Transverse colon (tissue), 4 donors: Measurements from ENCODE around the gene ONECUT1. TPM values are rescaled to one million over a fixed set of nuclear protein-coding genes. Genes with fewer than 3 reads are reported as not detected.
"Not testable (repeated sequence)": the region's sequence is repeated elsewhere in the genome, so short reads cannot be mapped to it uniquely, and the experiment has no call there.

Experiments
- DNase-seq: peaks from one replicate; pipeline ENCODE4 v3.0.0-alpha.2; 2019
- H3K27ac ChIP-seq, 4 donors: fragments of 200-600 bp; sonication (generic); 2 replicates each; pipeline ENCODE4 v1.5.1; 2016 to 2018; ENCODE audit warnings: inconsistent platforms in 4 of 4
- H3K27me3 ChIP-seq: fragments of 200-600 bp; sonication (generic); 2 replicates; pipeline ENCODE4 v1.5.1; 2017; ENCODE audit warnings: inconsistent platforms
- H3K36me3 ChIP-seq, 4 donors: fragments of 200-600 bp; sonication (generic); 2 replicates each; pipeline ENCODE4 v1.5.1; 2017 to 2019; ENCODE audit warnings: inconsistent platforms in 4 of 4
- H3K4me1 ChIP-seq, 4 donors: fragments of 200-600 bp; sonication (generic); 2 replicates each; pipeline ENCODE4 v1.5.1; 2017 to 2020; ENCODE audit warnings: inconsistent platforms in 4 of 4
- H3K4me3 ChIP-seq, 4 donors: fragments of 200-600 bp; sonication (generic); 1 replicate in 1 of 4; 2 replicates in 3 of 4; pipeline versions ENCODE4 v1.5.1 to v1.6.1; 2017 to 2019; ENCODE audit warnings: inconsistent platforms in 4 of 4
- H3K9me3 ChIP-seq, 2 donors: fragments of 200-600 bp; sonication (generic); 2 replicates each; pipeline ENCODE4 v1.5.1; 2017 to 2019; ENCODE audit warnings: inconsistent platforms in 2 of 2
- EP300 ChIP-seq: sonication (generic); formaldehyde crosslinking; IDR thresholded peaks from one replicate; pipeline ENCODE4 v1.6.1; 2017; ENCODE audit warnings: antibody characterized with exemption, low read depth
- POLR2A ChIP-seq: fragments of 450-650 bp; IDR thresholded peaks from one replicate; pipeline ENCODE4 v1.6.1; 2016; ENCODE audit warnings: antibody characterized with exemption, mild to moderate bottlenecking, moderate library complexity
- POLR2AphosphoS5 ChIP-seq, 3 donors: sonication (generic); formaldehyde crosslinking; IDR thresholded peaks; one replicate each; pipeline ENCODE4 v1.6.1; 2016; ENCODE audit warnings: antibody characterized with exemption in 3 of 3
- WGBS, 2 donors: methylation state at CpG; one replicate each; pipeline ENCODE4 v1.1.5; 2018; ENCODE audit warnings: low coverage in 1 of 2; 5-methylcytosine and 5-hydroxymethylcytosine counted together
- in situ Hi-C, 4 donors: fragments of 200-750 bp; cut with MboI; loops; one replicate each; pipeline versions ENCODE4 v1.15.0 to v1.15.1; 2017; ENCODE audit warnings: low sequenced_read_pairs in 3 of 4, low pct_ligation_motif_present in 1 of 4, low pct_unique_long_range_greater_than_20kb in 1 of 4
- intact Hi-C: fragments of 100-400 bp; cut with DNase I; formaldehyde crosslinking; loops from one replicate; pipeline ENCODE4 v1.15.1; 2023; ENCODE audit warnings: low total_unique reads
- total RNA-seq, 4 donors: library from RNA; depleted of rRNA; stranded (reverse); fragments of >200 nt; gene quantifications; one replicate each; pipeline ENCODE4 v1.1.0, GENCODE V29; 2016
- TF ChIP-seq, protein P1 (sequence below), 5 experiments: fragments of 200-600 bp in 3 of 5; fragments of 450-650 bp in 2 of 5; sonication (generic) in 3 of 5; IDR thresholded peaks; 1 replicate in 2 of 5; 2 replicates in 3 of 5; pipeline ENCODE4 v1.5.1; 2016 to 2017; ENCODE audit warnings: antibody characterized with exemption in 5 of 5, inconsistent platforms in 3 of 5, mild to moderate bottlenecking in 2 of 5, moderate library complexity in 1 of 5

Gene ONECUT1
- total RNA-seq, 4 donors from 2014 or later = 0.64 TPM; not detected in 3

DNA sequence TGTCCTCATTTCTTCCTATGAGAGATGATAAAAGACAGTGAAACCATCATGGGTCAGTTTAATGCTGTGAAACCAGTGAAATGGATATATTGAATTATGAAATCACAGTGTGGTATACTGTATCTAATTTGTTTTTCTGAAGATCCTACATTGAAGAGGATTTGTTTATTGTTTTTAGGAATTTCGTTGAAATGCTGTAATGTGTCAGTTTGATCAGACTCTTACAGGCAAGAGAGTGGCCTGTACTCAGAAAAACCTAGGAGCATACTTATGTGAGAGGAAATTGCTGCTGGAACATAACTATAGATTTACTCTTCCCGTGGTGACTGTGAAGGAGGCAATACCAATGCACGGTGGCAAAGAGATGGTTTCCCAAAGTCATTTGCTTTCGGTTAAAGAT lies 29.1 kb upstream of the ONECUT1 start:
- intact Hi-C loops = no loop called here
- Histone ChIP-seq H3K4me3 (no peak overlapping the region), H3K36me3 (no peaks in the 10 kb centered on the region), H3K27ac (no peak overlapping the region), H3K9me3 (no peaks in the 10 kb centered on the region), H3K4me1 (no peaks in the 10 kb centered on the region), H3K27me3 (peaks cover 26% of the 10 kb centered on the region)
- TF ChIP-seq POLR2AphosphoS5 (IDR thresholded peaks at IDR 0.05) (no peak), EP300 (no peak), POLR2A (no peak)
- TF ChIP-seq, protein P1, sequence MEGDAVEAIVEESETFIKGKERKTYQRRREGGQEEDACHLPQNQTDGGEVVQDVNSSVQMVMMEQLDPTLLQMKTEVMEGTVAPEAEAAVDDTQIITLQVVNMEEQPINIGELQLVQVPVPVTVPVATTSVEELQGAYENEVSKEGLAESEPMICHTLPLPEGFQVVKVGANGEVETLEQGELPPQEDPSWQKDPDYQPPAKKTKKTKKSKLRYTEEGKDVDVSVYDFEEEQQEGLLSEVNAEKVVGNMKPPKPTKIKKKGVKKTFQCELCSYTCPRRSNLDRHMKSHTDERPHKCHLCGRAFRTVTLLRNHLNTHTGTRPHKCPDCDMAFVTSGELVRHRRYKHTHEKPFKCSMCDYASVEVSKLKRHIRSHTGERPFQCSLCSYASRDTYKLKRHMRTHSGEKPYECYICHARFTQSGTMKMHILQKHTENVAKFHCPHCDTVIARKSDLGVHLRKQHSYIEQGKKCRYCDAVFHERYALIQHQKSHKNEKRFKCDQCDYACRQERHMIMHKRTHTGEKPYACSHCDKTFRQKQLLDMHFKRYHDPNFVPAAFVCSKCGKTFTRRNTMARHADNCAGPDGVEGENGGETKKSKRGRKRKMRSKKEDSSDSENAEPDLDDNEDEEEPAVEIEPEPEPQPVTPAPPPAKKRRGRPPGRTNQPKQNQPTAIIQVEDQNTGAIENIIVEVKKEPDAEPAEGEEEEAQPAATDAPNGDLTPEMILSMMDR (IDR thresholded peaks at IDR 0.05) = no peak
- 63 to 76% methylated on average over 4 of the region's 4 CpGs for WGBS, 2 donors
- in situ Hi-C loops = loop anchor here in 1 of 4 donors (25.0 kb wide), 1 partner anchor 393 kb away; no protein-coding TSS in a partner anchor
- DNase-seq = no peak

DNA sequence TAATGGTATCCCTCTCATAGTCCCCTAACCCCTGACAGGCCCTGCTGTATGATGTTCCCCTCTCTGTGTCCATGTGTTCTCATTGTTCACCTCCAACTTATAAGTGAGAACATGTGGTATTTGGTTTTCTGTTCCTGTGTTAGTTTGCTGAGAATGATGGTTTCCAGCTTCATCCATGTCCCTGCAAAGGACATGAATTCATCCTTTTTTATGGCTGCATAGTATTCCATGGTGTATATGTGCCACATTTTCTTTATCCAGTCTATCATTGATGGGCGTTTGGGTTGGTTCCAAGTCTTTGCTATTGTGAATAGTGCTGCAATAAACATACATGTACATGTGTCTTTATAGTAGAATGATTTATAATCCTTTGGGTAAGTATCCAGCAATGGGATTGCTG lies 25.8 kb upstream of the ONECUT1 start:
- H3K4me1 ChIP-seq, DNase-seq, intact Hi-C loops, H3K4me3 ChIP-seq, H3K27ac ChIP-seq, H3K9me3 ChIP-seq, H3K36me3 ChIP-seq: not testable (repeated sequence)
- in situ Hi-C loops = loop anchor here in 1 of 4 donors (25.0 kb wide), 1 partner anchor 396 kb away; no protein-coding TSS in a partner anchor
- peaks cover 48% of the 10 kb centered on the region for H3K27me3 ChIP-seq
- WGBS, 2 donors = 75% methylated on average over 1 of the region's 1 CpG; no CpG with 5 or more reads in 1 of the 2 donors

DNA sequence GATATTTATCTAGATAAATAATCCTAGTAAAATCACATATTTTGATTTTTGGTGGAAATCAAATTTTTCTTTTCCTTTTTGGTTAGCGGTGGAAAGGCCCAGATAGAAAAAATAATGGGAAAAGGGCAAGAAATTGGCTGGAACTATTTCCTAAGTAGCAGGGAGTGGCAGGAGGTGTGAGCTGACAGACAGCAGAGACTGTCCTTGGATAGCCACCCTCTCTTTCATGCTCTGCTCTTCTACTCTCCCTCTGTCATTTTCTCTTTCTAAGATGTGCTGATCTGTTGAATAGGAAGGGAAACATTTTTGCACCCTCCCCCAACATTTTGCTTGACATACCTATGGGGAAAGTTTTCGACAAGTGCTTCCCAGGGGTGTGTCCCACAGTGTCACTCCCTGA lies 18.9 kb upstream of the ONECUT1 start:
- Histone ChIP-seq H3K27ac (no peak overlapping the region), H3K27me3 (peaks cover 91% of the 10 kb centered on the region), H3K36me3 (no peaks in the 10 kb centered on the region), H3K9me3 (no peaks in the 10 kb centered on the region), H3K4me1 (peaks cover 12 to 25% (median 22%) of the 10 kb centered on the region in 4 donors), H3K4me3 (no peak overlapping the region)
- TF ChIP-seq POLR2AphosphoS5 (IDR thresholded peaks at IDR 0.05) (no peak), EP300 (no peak), POLR2A (no peak)
- TF ChIP-seq, protein P1 (IDR thresholded peaks at IDR 0.05) = no peak
- in situ Hi-C loops (loop anchor here in 1 of 4 donors (25.0 kb wide), 1 partner anchor 403 kb away; no protein-coding TSS in a partner anchor), intact Hi-C loops (no loop called here)
- DNase-seq = no peak
- 79 to 80% methylated on average over 1 to 2 of the region's 2 CpGs for WGBS, 2 donors

DNA sequence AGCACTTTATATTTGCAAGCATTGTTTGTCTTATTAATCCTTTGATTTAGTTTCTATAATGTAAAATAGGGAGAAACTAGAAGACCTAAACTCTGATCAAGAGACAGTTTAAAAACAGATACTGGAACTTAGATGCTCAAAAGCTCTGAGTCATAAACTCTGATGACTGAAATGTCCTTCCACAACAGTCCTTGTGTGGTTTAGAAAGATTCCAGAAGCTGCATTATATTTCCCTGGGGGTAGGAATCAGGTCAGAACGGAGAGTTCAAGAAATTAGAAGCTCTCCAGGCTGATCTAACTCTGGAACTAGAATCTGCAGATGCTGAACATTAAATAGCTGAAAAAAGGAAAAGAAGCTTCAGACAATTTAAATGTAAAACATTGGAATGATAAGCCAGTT lies 18.3 kb upstream of the ONECUT1 start:
- 59 to 100% methylated on average over 1 of the region's 1 CpG for WGBS, 2 donors

More for the DNA sequence above, 18.3 kb upstream of the ONECUT1 start:
- TF ChIP-seq EP300 = no peak
- TF ChIP-seq, protein P1 (IDR thresholded peaks at IDR 0.05) = no peak
- Histone ChIP-seq H3K27ac (no peak overlapping the region), H3K4me1 (peaks cover 17 to 30% (median 27%) of the 10 kb centered on the region in 4 donors), H3K4me3 (no peak overlapping the region), H3K27me3 (peaks cover 95% of the 10 kb centered on the region), H3K9me3 (no peaks in the 10 kb centered on the region), H3K36me3 (no peaks in the 10 kb centered on the region)
- in situ Hi-C loops (loop anchor here in 1 of 4 donors (25.0 kb wide), 1 partner anchor 404 kb away; no protein-coding TSS in a partner anchor), intact Hi-C loops (no loop called here)
- DNase-seq = no peak
